Thoracic aorta (tissue), 2 donors: ENCODE measurements around the gene TPPP2. TPM values are rescaled to one million over a fixed set of nuclear protein-coding genes. Genes with fewer than 3 reads are reported as not detected.

Source experiments
- ATAC-seq: fragments of 150-250 bp; one replicate; pipeline ENCODE4 v1.8.0; 2017; ENCODE audit warnings: low read depth; ENCODE audit not compliant: insufficient number of reproducible peaks, low FRiP score
- DNase-seq: peaks from one replicate; pipeline ENCODE4 v3.0.0-alpha.2; 2020; ENCODE audit warnings: low spot score
- H3K27ac ChIP-seq, 2 donors: fragments of 200-600 bp; sonication (generic); 1 replicate in 1 of 2; 2 replicates in 1 of 2; pipeline ENCODE4 v1.5.1; 2016; ENCODE audit warnings: mild to moderate bottlenecking in 2 of 2, moderate library complexity in 2 of 2
- H3K27me3 ChIP-seq: fragments of 200-600 bp; sonication (generic); replicated peaks from 2 replicates; pipeline ENCODE4 v1.6.0; 2016; ENCODE audit warnings: mild to moderate bottlenecking; ENCODE audit not compliant: insufficient read depth
- H3K36me3 ChIP-seq: fragments of 200-600 bp; sonication (generic); one replicate; pipeline ENCODE4 v1.5.1; 2016
- H3K4me1 ChIP-seq, 2 donors: fragments of 200-600 bp; sonication (generic); 1 replicate in 1 of 2; 2 replicates in 1 of 2; pipeline versions ENCODE4 v1.5.1 to v1.6.0; 2016; ENCODE audit warnings: low read depth in 2 of 2, mild to moderate bottlenecking in 1 of 2; ENCODE audit not compliant: control insufficient read depth in 1 of 2
- H3K4me3 ChIP-seq: fragments of 200-600 bp; sonication (generic); 2 replicates; pipeline ENCODE4 v1.5.1; 2016; ENCODE audit warnings: mild to moderate bottlenecking
- H3K9me3 ChIP-seq: fragments of 200-600 bp; sonication (generic); 2 replicates; pipeline ENCODE4 v1.5.1; 2016
- total RNA-seq, 2 donors: library from RNA; depleted of rRNA; stranded (reverse); fragments of >200 nt; gene quantifications; one replicate each; pipeline versions ENCODE4 v1.1.0 to v1.2.3, GENCODE V29; 2016
- TF ChIP-seq, protein P1 (sequence below): fragments of 200-600 bp; sonication (generic); IDR thresholded peaks from one replicate; pipeline ENCODE4 v1.5.1; 2019; ENCODE audit warnings: antibody characterized with exemption

Gene TPPP2
- total RNA-seq, 2 donors from 2014 or later = not detected

DNA sequence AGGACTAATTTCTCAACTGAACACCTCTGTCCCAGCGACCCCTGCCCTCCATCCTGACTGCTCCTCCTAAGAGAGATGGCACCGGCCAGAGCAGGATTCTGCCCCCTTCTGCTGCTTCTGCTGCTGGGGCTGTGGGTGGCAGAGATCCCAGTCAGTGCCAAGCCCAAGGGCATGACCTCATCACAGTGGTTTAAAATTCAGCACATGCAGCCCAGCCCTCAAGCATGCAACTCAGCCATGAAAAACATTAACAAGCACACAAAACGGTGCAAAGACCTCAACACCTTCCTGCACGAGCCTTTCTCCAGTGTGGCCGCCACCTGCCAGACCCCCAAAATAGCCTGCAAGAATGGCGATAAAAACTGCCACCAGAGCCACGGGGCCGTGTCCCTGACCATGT is 12.9 kb downstream of the TPPP2 start:
- peaks cover 13 to 17% of the 10 kb centered on the region in 2 donors for H3K4me1 ChIP-seq
- no peaks in the 10 kb centered on the region for H3K27me3 ChIP-seq
- H3K36me3 ChIP-seq = no peaks in the 10 kb centered on the region
- no peak overlapping the region for H3K27ac ChIP-seq
- no peaks in the 10 kb centered on the region for H3K9me3 ChIP-seq
- DNase-seq (no peak), ATAC-seq (no peak)
- TF ChIP-seq, protein P1, sequence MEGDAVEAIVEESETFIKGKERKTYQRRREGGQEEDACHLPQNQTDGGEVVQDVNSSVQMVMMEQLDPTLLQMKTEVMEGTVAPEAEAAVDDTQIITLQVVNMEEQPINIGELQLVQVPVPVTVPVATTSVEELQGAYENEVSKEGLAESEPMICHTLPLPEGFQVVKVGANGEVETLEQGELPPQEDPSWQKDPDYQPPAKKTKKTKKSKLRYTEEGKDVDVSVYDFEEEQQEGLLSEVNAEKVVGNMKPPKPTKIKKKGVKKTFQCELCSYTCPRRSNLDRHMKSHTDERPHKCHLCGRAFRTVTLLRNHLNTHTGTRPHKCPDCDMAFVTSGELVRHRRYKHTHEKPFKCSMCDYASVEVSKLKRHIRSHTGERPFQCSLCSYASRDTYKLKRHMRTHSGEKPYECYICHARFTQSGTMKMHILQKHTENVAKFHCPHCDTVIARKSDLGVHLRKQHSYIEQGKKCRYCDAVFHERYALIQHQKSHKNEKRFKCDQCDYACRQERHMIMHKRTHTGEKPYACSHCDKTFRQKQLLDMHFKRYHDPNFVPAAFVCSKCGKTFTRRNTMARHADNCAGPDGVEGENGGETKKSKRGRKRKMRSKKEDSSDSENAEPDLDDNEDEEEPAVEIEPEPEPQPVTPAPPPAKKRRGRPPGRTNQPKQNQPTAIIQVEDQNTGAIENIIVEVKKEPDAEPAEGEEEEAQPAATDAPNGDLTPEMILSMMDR = no peak
- H3K4me3 ChIP-seq = no peak overlapping the region

GRCh38 chr14:21043387-21043973 is 13.5 kb downstream of the TPPP2 start:
- H3K9me3 ChIP-seq = no peaks in the 10 kb centered on the region
- ATAC-seq = no peak

GRCh38 chr14:21043974-21044618 is 14.1 kb downstream of the TPPP2 start:
- no peak overlapping the region for H3K27ac ChIP-seq
- DNase-seq (no peak), ATAC-seq (no peak)
- H3K9me3 ChIP-seq = no peaks in the 10 kb centered on the region
- no peaks in the 10 kb centered on the region for H3K27me3 ChIP-seq
- H3K4me3 ChIP-seq = no peak overlapping the region
- H3K36me3 ChIP-seq = no peaks in the 10 kb centered on the region
- TF ChIP-seq, protein P1 = no peak
- peaks cover 8 to 10% of the 10 kb centered on the region in 2 donors for H3K4me1 ChIP-seq

More at GRCh38 chr14:21043387-21043973, 13.5 kb downstream of the TPPP2 start:
- no peaks in the 10 kb centered on the region for H3K36me3 ChIP-seq
- H3K4me1 ChIP-seq = peaks cover 12 to 16% of the 10 kb centered on the region in 2 donors
- no peak overlapping the region for H3K27ac ChIP-seq
- no peaks in the 10 kb centered on the region for H3K27me3 ChIP-seq
- no peak overlapping the region for H3K4me3 ChIP-seq
- DNase-seq = no peak
- TF ChIP-seq, protein P1 = no peak

GRCh38 chr14:21047378-21047781 is 17.4 kb downstream of the TPPP2 start:
- H3K4me3 ChIP-seq = no peak overlapping the region
- no peaks in the 10 kb centered on the region for H3K27me3 ChIP-seq
- no peak overlapping the region for H3K27ac ChIP-seq
- no peaks in the 10 kb centered on the region for H3K4me1 ChIP-seq
- DNase-seq (no peak), ATAC-seq (no peak)
- no peaks in the 10 kb centered on the region for H3K36me3 ChIP-seq
- TF ChIP-seq, protein P1 = no peak
- no peaks in the 10 kb centered on the region for H3K9me3 ChIP-seq

DNA sequence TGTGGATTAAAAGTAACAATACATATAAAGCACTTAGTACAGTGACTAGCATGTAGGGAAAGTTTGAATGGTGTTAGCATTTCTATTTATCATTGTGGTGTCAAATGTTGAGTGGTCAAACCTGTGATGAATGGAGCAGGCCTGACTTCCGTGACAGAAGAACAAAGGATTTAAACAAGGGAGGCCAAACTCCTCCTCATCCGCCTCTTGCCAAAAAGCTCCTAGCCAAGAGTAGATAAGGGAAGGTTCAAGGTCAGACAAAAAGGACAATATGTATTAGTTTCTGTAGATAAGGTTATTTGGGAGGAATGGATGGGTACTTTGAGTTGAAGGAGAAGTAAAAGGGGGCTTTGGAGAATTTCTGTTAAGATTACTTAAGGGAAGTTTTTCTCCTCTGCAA is 18.6 kb downstream of the TPPP2 start:
- H3K36me3 ChIP-seq = no peaks in the 10 kb centered on the region
- ATAC-seq (no peak), DNase-seq (no peak)
- H3K9me3 ChIP-seq = no peaks in the 10 kb centered on the region
- H3K4me1 ChIP-seq = no peaks in the 10 kb centered on the region
- no peak overlapping the region for H3K4me3 ChIP-seq
- TF ChIP-seq, protein P1 = no peak
- H3K27ac ChIP-seq = no peak overlapping the region
- no peaks in the 10 kb centered on the region for H3K27me3 ChIP-seq
